SK-N-SH treated with all-trans-retinoic acid at 6 μM for 48 hours (cell line): ENCODE measurements around the gene POLK.

ENCODE experiments used
- CREB5 ChIP-seq: fragments of 250-450 bp; sonication (Bioruptor Pico); IDR thresholded peaks from 2 replicates; pipeline ENCODE4 v1.5.1; 2020; ENCODE audit warnings: low read depth, mild to moderate bottlenecking, moderate library complexity
- ESRRG ChIP-seq: fragments of 250-450 bp; sonication (Bioruptor Pico); IDR thresholded peaks from 2 replicates; pipeline ENCODE4 v1.6.1; 2021; ENCODE audit warnings: mild to moderate bottlenecking
- POU6F1 ChIP-seq: fragments of 250-450 bp; sonication (Bioruptor Pico); IDR thresholded peaks from 2 replicates; pipeline ENCODE4 v1.8.0; 2021; ENCODE audit warnings: low read depth, mild to moderate bottlenecking, moderate library complexity, borderline replicate concordance
- RARB ChIP-seq: fragments of 250-450 bp; sonication (Bioruptor Pico); IDR thresholded peaks from 2 replicates; pipeline ENCODE4 v1.8.0; 2021; ENCODE audit warnings: mild to moderate bottlenecking, moderate library complexity
- ZC3H10 ChIP-seq: fragments of 250-450 bp; sonication (Bioruptor Pico); IDR thresholded peaks from 2 replicates; pipeline ENCODE4 v1.5.1; 2021; ENCODE audit warnings: mild to moderate bottlenecking, moderate library complexity
- ZFP3 ChIP-seq: fragments of 250-450 bp; sonication (Bioruptor Pico); IDR thresholded peaks from 2 replicates; pipeline ENCODE4 v1.5.0; 2020; ENCODE audit warnings: mild to moderate bottlenecking, moderate library complexity
- ZFP30 ChIP-seq: fragments of 450-650 bp; formaldehyde crosslinking; IDR thresholded peaks from 2 replicates; pipeline ENCODE4 v1.5.0; 2022; ENCODE audit warnings: mild to moderate bottlenecking, moderate library complexity
- ZNF8 ChIP-seq: fragments of 450-650 bp; formaldehyde crosslinking; IDR thresholded peaks from 2 replicates; pipeline ENCODE4 v1.5.0; 2020; ENCODE audit warnings: mild to moderate bottlenecking, moderate library complexity

GRCh38 chr5:75538211-75538610, 26.5 kb downstream of the POLK start:
- no peak for TF ChIP-seq ESRRG (CRISPR knock-in tag)
- TF ChIP-seq RARB (CRISPR knock-in tag), result no peak
- no peak for TF ChIP-seq POU6F1
- TF ChIP-seq ZC3H10, result no peak
- no peak for TF ChIP-seq ZFP3 (CRISPR knock-in tag)
- TF ChIP-seq ZNF8, result no peak
- no peak for TF ChIP-seq CREB5 (CRISPR knock-in tag)
- TF ChIP-seq ZFP30 (CRISPR knock-in tag), result no peak
